ENCODE results near the gene KLHL22. TPM values are rescaled to one million over a fixed set of nuclear protein-coding genes. Genes with fewer than 3 reads are reported as not detected.
"Not testable (repeated sequence)": the region's sequence is repeated elsewhere in the genome, so short reads cannot be mapped to it uniquely, and the experiment has no call there.

KLHL22 gene
- total and polyA plus RNA-seq, 2 of the 4 experiments (the other 2 are of a cell fraction): 27.1 to 30.1 TPM

DNA sequence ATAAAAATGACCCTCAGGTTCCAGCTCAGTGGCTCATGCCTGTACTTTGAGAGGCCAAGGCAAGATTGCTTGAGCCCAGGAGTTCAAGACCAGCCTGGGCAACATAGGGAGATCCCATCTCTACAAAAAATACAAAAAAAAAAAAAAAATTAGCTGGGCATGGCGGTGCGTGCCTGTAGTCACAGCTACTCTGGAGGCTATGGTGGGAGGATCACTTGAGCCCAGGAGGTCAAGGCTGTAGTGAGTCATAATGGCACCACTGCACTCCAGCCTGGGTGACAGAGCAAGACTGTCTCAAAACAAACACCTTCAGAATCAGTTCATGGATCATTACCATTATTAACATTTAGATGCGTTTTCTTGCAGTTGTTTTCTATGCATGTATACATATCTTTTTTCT is 86.2 kb downstream of the KLHL22 start:
- in situ Hi-C loops (cut with MboI; ENCODE audit: low sequenced_read_pairs); H3K9me3 ChIP-seq (ENCODE audit: control insufficient read depth, insufficient read depth, low read length); H3K27ac ChIP-seq (ENCODE audit: insufficient read depth, low read length); POLR2A ChIA-PET (ENCODE audit: unreplicated experiment); H3K79me1 ChIP-seq (ENCODE audit: low read depth in 1 of 2, low read length in 2 of 2); H2AFZ ChIP-seq (replicated peaks; ENCODE audit: low read length, poor library complexity); H4K20me1 ChIP-seq (ENCODE audit: insufficient read depth, low read length); H2BK5ac ChIP-seq (ENCODE audit: low read depth, low read length, poor library complexity, severe bottlenecking); H3K4me1 ChIP-seq (ENCODE audit: control insufficient read depth, insufficient read depth, low read length); H3K9ac ChIP-seq (ENCODE audit: low read depth, low read length); dilution Hi-C loops (cut with HindIII; ENCODE audit: low sequenced_read_pairs, unreplicated experiment); H2AK9ac ChIP-seq (replicated peaks; ENCODE audit: low read depth, low read length, poor library complexity); ATAC-seq (ENCODE audit: low read depth); CTCF ChIA-PET; H3K4me2 ChIP-seq (ENCODE audit: low read depth, low read length); H4K8ac ChIP-seq (ENCODE audit: low read depth in 2 of 2, low read length in 2 of 2); H3K18ac ChIP-seq (ENCODE audit: low read depth, low read length); H3K56ac ChIP-seq (ENCODE audit: extremely low read depth, insufficient read depth, low read length); H2AK5ac ChIP-seq (ENCODE audit: low read depth, low read length); H3K9me1 ChIP-seq (ENCODE audit: insufficient read depth, low read length); H3K14ac ChIP-seq (replicated peaks; ENCODE audit: low read depth, low read length); DNase-seq; H4K91ac ChIP-seq (ENCODE audit: insufficient read depth, low read depth, low read length); H3K23ac ChIP-seq (ENCODE audit: low read depth, low read length); BruUV-seq (replicated peaks); H2BK15ac ChIP-seq (ENCODE audit: low read depth, low read length); intact Hi-C loops (cut with micrococcal nuclease); H2BK120ac ChIP-seq (ENCODE audit: low read depth, low read length); H3K27me3 ChIP-seq (ENCODE audit: control insufficient read depth, insufficient read depth, low read length); H3K4me3 ChIP-seq (ENCODE audit: insufficient read depth, low read depth, low read length); H2BK20ac ChIP-seq (ENCODE audit: low read depth, low read length); H4K5ac ChIP-seq (ENCODE audit: low read depth, low read length); H3K4ac ChIP-seq (ENCODE audit: low read depth, low read length): not testable (repeated sequence)
- H3K36me3 ChIP-seq (ENCODE audit: control insufficient read depth, insufficient read depth, low read length): peaks cover 27% of the 10 kb centered on the region
- WGBS, 2 experiments (ENCODE audit: extremely low coverage in 2 of 2, insufficient read length in 1 of 2): no CpG with 5 or more reads among the region's 3 CpGs

Measured in IMR-90 (cell line).